Motor neuron (in vitro differentiated cells): Measurements from ENCODE around the gene OLAH. TPM values are rescaled to one million over a fixed set of nuclear protein-coding genes. Genes with fewer than 3 reads are reported as not detected.
"Not testable (repeated sequence)": the region's sequence is repeated elsewhere in the genome, so short reads cannot be mapped to it uniquely, and the experiment has no call there.

Source experiments
- ATAC-seq, 8 experiments: fragments of 200-7000 bp; cut with Tn5 transposase; replicated peaks in 6 of 8; 2 replicates each; pipeline ENCODE4 v1.8.0; 2021; ENCODE audit warnings: mild to moderate bottlenecking in 8 of 8, moderate library complexity in 8 of 8
- H3K27ac ChIP-seq, 2 donors: fragments of 250-450 bp; sonication (Bioruptor Pico); 2 replicates each; pipeline ENCODE4 v1.9.0; 2021; ENCODE audit warnings: antibody characterized with exemption in 2 of 2, mild to moderate bottlenecking in 2 of 2, moderate library complexity in 1 of 2
- H3K4me1 ChIP-seq, 2 donors: fragments of 250-450 bp; sonication (Bioruptor Pico); replicated peaks in 1 of 2; 2 replicates each; pipeline ENCODE4 v1.6.1; 2021; ENCODE audit warnings: antibody characterized with exemption in 2 of 2, mild to moderate bottlenecking in 2 of 2, moderate library complexity in 1 of 2
- H3K4me3 ChIP-seq, 5 donors: fragments of 250-450 bp; sonication (Bioruptor Pico); 2 replicates each; pipeline ENCODE4 v1.9.0; 2021; ENCODE audit warnings: antibody characterized with exemption in 5 of 5, mild to moderate bottlenecking in 5 of 5, moderate library complexity in 4 of 5
- WGBS, 10 experiments: fragments of 450-650 bp; shearing (Covaris generic); methylation state at CpG; one replicate each; pipeline ENCODE4 v1.0.0; 2022; 5-methylcytosine and 5-hydroxymethylcytosine counted together
- in situ Hi-C, 9 experiments: fragments of 400-800 bp; cut with MboI; loops; one replicate each; pipeline ENCODE4 v1.15.0; 2021; ENCODE audit warnings: low sequenced_read_pairs in 9 of 9, low pct_unique_long_range_greater_than_20kb in 2 of 9; ENCODE audit not compliant: unreplicated experiment in 9 of 9
- total RNA-seq, 8 experiments: library from RNA; unstranded; fragments of 300-600 nt; gene quantifications; 2 replicates each; pipeline versions ENCODE4 v1.2.3 to v1.2.4, GENCODE V29; 2022

Gene OLAH
- 1 to 10 TPM in 1 of 8 experiments, under 1 TPM in 2, not detected in 5; 0.24 to 1.2 (median 0.63) TPM for total RNA-seq

- no peak for ATAC-seq
- Histone ChIP-seq H3K4me3 (no peak within 1 kb of the TSS), H3K4me1 (no peaks in the 10 kb centered on the region), H3K27ac (no peak within 1 kb of the TSS)
- 30 to 100% (median 71%) methylated on average over 1 of the region's 1 CpG; no CpG with 5 or more reads in 3 of the 10 experiments for WGBS, 10 experiments
- in situ Hi-C loops = no loop called here
Measured at GRCh38 chr10:15043674-15044073, at the start of gene OLAH. TSS of gene OLAH (plus strand) at chr10:15043943. CDS start at chr10:15047289, 3,346 bp downstream.

GRCh38 chr10:14995964-14996565 is 47.7 kb upstream of the OLAH start:
- in situ Hi-C loops = no loop called here
- peak in 1 of 8 experiments; percentile 59 for ATAC-seq
- Histone ChIP-seq H3K4me3 (peak overlapping the region in 1 of 5 donors; percentile 52), H3K27ac (no peak overlapping the region), H3K4me1 (peaks cover 0 to 5% of the 10 kb centered on the region in 2 donors)
- 48 to 90% (median 77%) methylated on average over 2 to 15 of the region's 50 CpGs; no CpG with 5 or more reads in 3 of the 10 experiments for WGBS, 10 experiments

GRCh38 chr10:15013530-15013929 is 30.2 kb upstream of the OLAH start:
- in situ Hi-C loops, ATAC-seq, H3K4me1 ChIP-seq, H3K27ac ChIP-seq, H3K4me3 ChIP-seq: not testable (repeated sequence)
- 20 to 95% (median 70%) methylated on average over 1 to 5 of the region's 5 CpGs; no CpG with 5 or more reads in 5 of the 10 experiments for WGBS, 10 experiments

- Histone ChIP-seq H3K27ac (no peak overlapping the region), H3K4me3 (no peak overlapping the region), H3K4me1 (no peaks in the 10 kb centered on the region)
- no peak for ATAC-seq
- in situ Hi-C loops = no loop called here
- WGBS, 10 experiments = 0 to 100% (median 87%) methylated on average over 1 to 7 of the region's 7 CpGs
Measured at GRCh38 chr10:15015451-15015850, 28.3 kb upstream of the OLAH start.

- H3K4me3 ChIP-seq, H3K4me1 ChIP-seq, H3K27ac ChIP-seq, ATAC-seq, in situ Hi-C loops: not testable (repeated sequence)
- 20 to 100% (median 100%) methylated on average over 1 to 2 of the region's 5 CpGs; no CpG with 5 or more reads in 4 of the 10 experiments for WGBS, 10 experiments
Measured at GRCh38 chr10:15020966-15021365, 22.8 kb upstream of the OLAH start.

- WGBS, 10 experiments = 0 to 96% (median 73%) methylated on average over 1 to 3 of the region's 6 CpGs; no CpG with 5 or more reads in 5 of the 10 experiments
- H3K4me3 ChIP-seq, in situ Hi-C loops, ATAC-seq, H3K27ac ChIP-seq, H3K4me1 ChIP-seq: not testable (repeated sequence)
Measured at GRCh38 chr10:15023079-15023478, 20.7 kb upstream of the OLAH start.

- ATAC-seq, H3K4me3 ChIP-seq, H3K4me1 ChIP-seq, in situ Hi-C loops, H3K27ac ChIP-seq: not testable (repeated sequence)
- WGBS, 10 experiments = 33 to 100% (median 60%) methylated on average over 1 to 7 of the region's 17 CpGs; no CpG with 5 or more reads in 5 of the 10 experiments
Measured at GRCh38 chr10:15024017-15025004, 19.4 kb upstream of the OLAH start.

- WGBS, 10 experiments = 50 to 100% (median 100%) methylated on average over 1 to 2 of the region's 6 CpGs; no CpG with 5 or more reads in 7 of the 10 experiments
- H3K4me1 ChIP-seq, in situ Hi-C loops, H3K27ac ChIP-seq, ATAC-seq, H3K4me3 ChIP-seq: not testable (repeated sequence)
Measured at GRCh38 chr10:15025040-15025439, 18.7 kb upstream of the OLAH start.

- Histone ChIP-seq H3K4me3 (no peak overlapping the region), H3K27ac (no peak overlapping the region), H3K4me1 (no peaks in the 10 kb centered on the region)
- peak in 1 of 8 experiments; percentile 33 for ATAC-seq
- 35 to 100% (median 71%) methylated on average over 1 to 3 of the region's 3 CpGs; no CpG with 5 or more reads in 1 of the 10 experiments for WGBS, 10 experiments
- in situ Hi-C loops = no loop called here
Measured at GRCh38 chr10:15027741-15028140, 16.0 kb upstream of the OLAH start.

- no peak for ATAC-seq
- in situ Hi-C loops = no loop called here
- H3K4me1 ChIP-seq = no peaks in the 10 kb centered on the region
- WGBS, 10 experiments = 45 to 87% (median 75%) methylated on average over 4 to 14 of the region's 18 CpGs; no CpG with 5 or more reads in 1 of the 10 experiments
- no peak overlapping the region for H3K4me3 ChIP-seq
- no peak overlapping the region for H3K27ac ChIP-seq
Measured at GRCh38 chr10:15035385-15036301, 8.1 kb upstream of the OLAH start.

- 80 to 100% (median 92%) methylated on average over 1 to 2 of the region's 4 CpGs; no CpG with 5 or more reads in 6 of the 10 experiments for WGBS, 10 experiments
- ATAC-seq = no peak
- in situ Hi-C loops = no loop called here
- no peaks in the 10 kb centered on the region for H3K4me1 ChIP-seq
- no peak overlapping the region for H3K4me3 ChIP-seq
- no peak overlapping the region for H3K27ac ChIP-seq
Measured at GRCh38 chr10:15037691-15038090, 6.1 kb upstream of the OLAH start.

GRCh38 chr10:15038416-15038815 is 5.3 kb upstream of the OLAH start:
- in situ Hi-C loops = no loop called here
- ATAC-seq = no peak
- Histone ChIP-seq H3K4me3 (no peak overlapping the region), H3K4me1 (no peaks in the 10 kb centered on the region), H3K27ac (no peak overlapping the region)
- 21 to 100% (median 85%) methylated on average over 2 to 8 of the region's 10 CpGs for WGBS, 10 experiments
